Camera-type eye (tissue), 1 donor: ENCODE results near the gene ASB8. TPM values are rescaled to one million over a fixed set of nuclear protein-coding genes. Genes with fewer than 3 reads are reported as not detected.

Source experiments
- total RNA-seq: library from RNA; depleted of rRNA; stranded (reverse); fragments of >200 nt; gene quantifications from one replicate; pipeline ENCODE4 v1.2.3, GENCODE V29; 2014

ASB8 gene
- total RNA-seq = 44.0 TPM

GRCh38 chr12:48157018-48157888 is at the start of gene ASB8:
Gene ASB8 (minus strand): TSS chr12:48157515. CDS start chr12:48153496, 4,019 bp downstream.

DNA sequence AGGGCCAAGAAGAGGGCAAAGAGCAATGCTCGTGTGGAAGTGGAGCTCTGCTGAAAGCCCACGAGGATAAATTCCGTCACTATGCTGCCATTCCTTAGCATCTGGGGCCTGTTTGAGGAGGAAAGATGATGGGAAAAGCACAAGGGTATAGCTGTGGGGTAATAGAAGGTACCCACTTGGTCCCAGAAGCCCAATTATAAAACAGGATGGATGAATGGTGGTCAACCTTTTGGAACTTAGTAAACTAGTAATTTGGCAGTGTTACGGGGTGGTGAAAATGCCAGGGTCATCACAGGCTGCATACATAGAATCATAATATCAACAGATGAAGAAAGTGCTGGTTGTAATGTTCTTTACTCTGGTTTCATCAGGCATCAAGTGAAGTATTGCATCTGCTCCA is 45.9 kb upstream of the ASB8 start, which contains the start of gene OR10AD1:
Gene OR10AD1, minus strand, starts transcription at position 101 of the 400 bp plus-strand sequence. Its CDS starts 0 bp downstream, at position 101.

GRCh38 chr12:48183091-48183875 is 26.0 kb upstream of the ASB8 start, which contains the start of gene CCDC184:
Gene CCDC184 (plus strand): TSS chr12:48183644. CDS start chr12:48184123, 479 bp downstream.

DNA sequence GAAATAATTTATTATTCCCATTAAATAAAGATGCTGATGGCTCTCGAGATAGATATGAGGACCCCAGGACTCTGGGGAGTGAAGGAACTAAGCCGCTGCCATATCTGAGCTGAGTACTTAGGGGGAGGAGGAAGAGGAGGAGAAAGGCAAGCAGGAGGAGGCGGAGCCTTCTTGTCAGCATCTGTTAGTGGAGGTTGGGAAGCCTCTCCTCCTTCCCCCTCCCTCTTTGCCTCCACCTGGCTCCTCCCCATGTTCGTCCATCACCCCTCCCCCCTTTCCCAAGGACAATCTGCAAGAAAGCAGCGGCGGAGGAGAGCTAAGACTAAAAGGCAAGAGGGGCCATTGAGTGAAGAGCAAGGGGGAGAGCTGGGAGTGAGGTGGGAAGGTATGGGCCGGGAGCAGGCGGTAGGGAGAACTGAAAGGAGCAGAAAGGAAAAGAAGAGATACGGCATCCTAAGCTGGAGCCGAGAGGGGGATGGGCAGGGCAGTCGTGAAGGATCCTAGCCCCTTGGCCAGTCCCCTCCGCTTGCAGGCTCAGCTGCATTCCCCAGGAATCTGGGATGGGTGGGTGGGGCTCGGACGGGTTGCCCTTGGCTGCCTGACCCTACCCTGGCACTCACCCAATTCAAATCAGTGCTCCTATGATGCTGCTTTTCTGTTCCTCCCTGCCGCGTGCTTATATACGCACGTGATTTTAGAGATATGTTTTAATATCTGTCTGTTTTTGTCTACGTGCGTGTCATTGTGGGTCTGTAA is 38.1 kb downstream of the ASB8 start, which contains the start of gene PFKM:
Gene PFKM, plus strand, starts transcription at position 287 of the 756 bp plus-strand sequence. CDS start 3,411 bp downstream, outside the sequence.

GRCh38 chr12:48105867-48106680 is 51.2 kb downstream of the ASB8 start, which contains the start of gene SENP1:
Gene SENP1 (minus strand): TSS chr12:48106079. CDS start chr12:48101472, 4,607 bp downstream.

Other genes with a start within 250 kb of the ASB8 start
- 108 TPM for gene TMEM106C, start 193.9 kb downstream of the ASB8 start, total RNA-seq
- gene COL2A1, start 153.0 kb downstream of the ASB8 start, total RNA-seq = 150 TPM
- 30.0 TPM for gene SENP1, start 51.4 kb downstream of the ASB8 start, total RNA-seq
- 135 TPM for gene PFKM, start 38.2 kb downstream of the ASB8 start, total RNA-seq
- 4.4 TPM for gene CCDC184, start 26.1 kb upstream of the ASB8 start, total RNA-seq
- gene OR10AD1, start 45.8 kb upstream of the ASB8 start, total RNA-seq = not detected
- gene ZNF641, start 193.4 kb upstream of the ASB8 start, total RNA-seq = 51.1 TPM